OCI-LY7 (cell line): Measurements from ENCODE around the gene AUTS2. TPM values are rescaled to one million over a fixed set of nuclear protein-coding genes. Genes with fewer than 3 reads are reported as not detected.

Source experiments
- BruUV-seq: library from RNA; stranded (reverse); fragments of 400-500 nt; replicated peaks from 2 replicates; lab custom pipeline; 2021; lab: Mats Ljungman, UMichigan
- CTCF ChIA-PET: fragments of 300-600 bp; sonication (Branson Sonifier 250); formaldehyde crosslinking; loops from one replicate; lab custom pipeline; 2022; ENCODE audit warnings: antibody characterized with exemption; ENCODE audit not compliant: unreplicated experiment; lab: Charles Lee
- POLR2A ChIA-PET: fragments of 300-600 bp; sonication (Branson Sonifier 250); formaldehyde crosslinking; loops from one replicate; lab custom pipeline; 2022; ENCODE audit warnings: antibody characterized with exemption; lab: Charles Lee
- DNase-seq: peaks from one replicate; pipeline ENCODE4 v3.0.0-alpha.2; 2015; ENCODE audit warnings: low spot score
- H2AFZ ChIP-seq: fragments of 200-600 bp; sonication (generic), shearing (Covaris generic); 2 replicates; pipeline ENCODE4 v1.6.1; 2014; ENCODE audit warnings: mild to moderate bottlenecking, antibody characterized with exemption, low read length, moderate library complexity
- H3K27ac ChIP-seq: fragments of 200-600 bp; sonication (generic); 2 replicates; pipeline ENCODE4 v1.5.1; 2014; ENCODE audit warnings: mixed run types, low read depth, mild to moderate bottlenecking, moderate library complexity, low read length, inconsistent platforms; ENCODE audit not compliant: poor library complexity, severe bottlenecking
- H3K36me3 ChIP-seq: fragments of 200-600 bp; sonication (generic); 2 replicates; pipeline ENCODE4 v1.6.1; 2014; ENCODE audit warnings: mild to moderate bottlenecking, antibody characterized with exemption, low read length, moderate library complexity, mixed read lengths; ENCODE audit not compliant: insufficient read depth
- H3K4me1 ChIP-seq: fragments of 200-600 bp; sonication (generic); 2 replicates; pipeline ENCODE4 v1.5.1; 2014; ENCODE audit warnings: mild to moderate bottlenecking, low read length; ENCODE audit not compliant: insufficient read depth, poor library complexity, severe bottlenecking
- H3K4me2 ChIP-seq: fragments of 200-600 bp; sonication (generic); 2 replicates; pipeline ENCODE4 v1.6.1; 2014; ENCODE audit warnings: mild to moderate bottlenecking, low read length
- H3K4me3 ChIP-seq: fragments of 200-600 bp; sonication (generic); 2 replicates; pipeline ENCODE4 v1.5.1; 2014; ENCODE audit warnings: mild to moderate bottlenecking, low read depth, low read length; ENCODE audit not compliant: poor library complexity, severe bottlenecking
- H3K79me2 ChIP-seq: fragments of 200-600 bp; sonication (generic); 2 replicates; pipeline ENCODE4 v1.6.1; 2016; ENCODE audit warnings: low read depth, mild to moderate bottlenecking, low read length, moderate library complexity, mixed read lengths; ENCODE audit not compliant: insufficient read depth
- H3K9me2 ChIP-seq: fragments of 200-600 bp; sonication (generic); 2 replicates; pipeline ENCODE4 v1.6.1; 2016; ENCODE audit warnings: mild to moderate bottlenecking, low read length, mixed read lengths; ENCODE audit not compliant: insufficient read depth
- H3K9me3 ChIP-seq: fragments of 200-600 bp; sonication (generic); 2 replicates; pipeline ENCODE4 v1.6.1; 2014; ENCODE audit warnings: mild to moderate bottlenecking, mixed run types, low read length, mixed read lengths
- H4K20me1 ChIP-seq: fragments of 200-600 bp; sonication (generic); 2 replicates; pipeline ENCODE4 v1.6.1; 2014; ENCODE audit warnings: mild to moderate bottlenecking, antibody characterized with exemption, low read length, moderate library complexity, mixed read lengths; ENCODE audit not compliant: insufficient read depth
- EZH2phosphoT487 ChIP-seq: fragments of 200-600 bp; sonication (generic); IDR thresholded peaks from 2 replicates; pipeline ENCODE4 v1.6.1; 2018; ENCODE audit warnings: low read depth, borderline replicate concordance, mild to moderate bottlenecking, mixed run types, antibody characterized with exemption, low read length, moderate library complexity, mixed read lengths
- intact Hi-C: fragments of 100-400 bp; cut with micrococcal nuclease; formaldehyde crosslinking; loops from one replicate; pipeline ENCODE4 v1.10.0; 2022; ENCODE audit not compliant: unreplicated experiment
- total RNA-seq, 2 experiments: library from RNA; depleted of rRNA in 1 of 2; stranded (reverse); fragments of >200 nt in 1 of 2; shearing (Covaris generic) in 1 of 2; gene quantifications; 2 replicates each; pipeline ENCODE4 v1.2.3, GENCODE V29; 2014 to 2022
- TF ChIP-seq, protein P1 (sequence below): fragments of 200-600 bp; sonication (generic); conservative IDR thresholded peaks from 2 replicates; pipeline ENCODE4 v1.5.1; 2014; ENCODE audit warnings: mild to moderate bottlenecking, antibody characterized with exemption, low read length, moderate library complexity, mixed read lengths

The AUTS2 gene
- total RNA-seq, 2 experiments from 2014 or later = 37.9 to 78.5 TPM

DNA sequence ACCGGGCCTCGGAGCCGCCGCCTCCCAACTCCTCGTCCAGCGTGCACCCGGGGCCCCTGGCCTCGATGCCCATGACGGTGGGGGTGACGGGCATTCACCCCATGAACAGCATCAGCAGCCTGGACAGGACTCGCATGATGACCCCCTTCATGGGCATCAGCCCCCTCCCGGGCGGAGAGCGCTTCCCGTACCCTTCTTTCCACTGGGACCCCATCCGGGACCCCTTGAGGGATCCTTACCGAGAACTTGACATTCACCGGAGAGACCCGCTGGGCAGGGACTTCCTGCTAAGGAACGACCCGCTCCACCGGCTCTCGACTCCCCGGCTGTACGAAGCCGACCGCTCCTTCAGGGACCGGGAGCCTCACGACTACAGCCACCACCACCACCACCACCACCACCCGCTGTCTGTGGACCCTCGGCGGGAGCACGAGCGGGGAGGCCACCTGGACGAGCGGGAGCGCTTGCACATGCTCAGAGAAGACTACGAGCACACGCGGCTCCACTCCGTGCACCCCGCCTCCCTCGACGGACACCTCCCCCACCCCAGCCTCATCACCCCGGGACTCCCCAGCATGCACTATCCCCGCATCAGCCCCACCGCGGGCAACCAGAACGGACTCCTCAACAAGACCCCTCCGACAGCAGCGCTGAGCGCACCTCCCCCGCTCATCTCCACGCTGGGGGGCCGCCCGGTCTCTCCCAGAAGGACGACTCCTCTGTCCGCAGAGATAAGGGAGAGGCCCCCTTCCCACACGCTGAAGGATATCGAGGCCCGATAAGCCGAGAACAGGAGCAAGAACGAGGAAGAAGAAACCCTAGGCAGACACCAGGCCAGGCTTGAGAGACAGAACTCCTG lies 1192.2 kb downstream of the AUTS2 start:
- ChIA-PET CTCF (no interaction called here), POLR2A (interaction anchor here (0.7 kb wide), 1 partner anchor 39 kb away, joined by 3 read pairs; no protein-coding TSS in a partner anchor)
- intact Hi-C loops = no loop called here
- Histone ChIP-seq H4K20me1 (no peaks in the 10 kb centered on the region), H3K36me3 (peaks cover 42% of the 10 kb centered on the region), H3K27ac (no peak overlapping the region), H3K4me1 (no peaks in the 10 kb centered on the region), H3K9me3 (no peaks in the 10 kb centered on the region), H3K4me2 (no peak overlapping the region), H3K79me2 (no peaks in the 10 kb centered on the region), H3K9me2 (no peaks in the 10 kb centered on the region), H3K4me3 (no peak overlapping the region), H2AFZ (no peak overlapping the region)
- TF ChIP-seq, protein P1, sequence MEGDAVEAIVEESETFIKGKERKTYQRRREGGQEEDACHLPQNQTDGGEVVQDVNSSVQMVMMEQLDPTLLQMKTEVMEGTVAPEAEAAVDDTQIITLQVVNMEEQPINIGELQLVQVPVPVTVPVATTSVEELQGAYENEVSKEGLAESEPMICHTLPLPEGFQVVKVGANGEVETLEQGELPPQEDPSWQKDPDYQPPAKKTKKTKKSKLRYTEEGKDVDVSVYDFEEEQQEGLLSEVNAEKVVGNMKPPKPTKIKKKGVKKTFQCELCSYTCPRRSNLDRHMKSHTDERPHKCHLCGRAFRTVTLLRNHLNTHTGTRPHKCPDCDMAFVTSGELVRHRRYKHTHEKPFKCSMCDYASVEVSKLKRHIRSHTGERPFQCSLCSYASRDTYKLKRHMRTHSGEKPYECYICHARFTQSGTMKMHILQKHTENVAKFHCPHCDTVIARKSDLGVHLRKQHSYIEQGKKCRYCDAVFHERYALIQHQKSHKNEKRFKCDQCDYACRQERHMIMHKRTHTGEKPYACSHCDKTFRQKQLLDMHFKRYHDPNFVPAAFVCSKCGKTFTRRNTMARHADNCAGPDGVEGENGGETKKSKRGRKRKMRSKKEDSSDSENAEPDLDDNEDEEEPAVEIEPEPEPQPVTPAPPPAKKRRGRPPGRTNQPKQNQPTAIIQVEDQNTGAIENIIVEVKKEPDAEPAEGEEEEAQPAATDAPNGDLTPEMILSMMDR = no peak
- BruUV-seq = no TSS peak
- no peak for DNase-seq

DNA sequence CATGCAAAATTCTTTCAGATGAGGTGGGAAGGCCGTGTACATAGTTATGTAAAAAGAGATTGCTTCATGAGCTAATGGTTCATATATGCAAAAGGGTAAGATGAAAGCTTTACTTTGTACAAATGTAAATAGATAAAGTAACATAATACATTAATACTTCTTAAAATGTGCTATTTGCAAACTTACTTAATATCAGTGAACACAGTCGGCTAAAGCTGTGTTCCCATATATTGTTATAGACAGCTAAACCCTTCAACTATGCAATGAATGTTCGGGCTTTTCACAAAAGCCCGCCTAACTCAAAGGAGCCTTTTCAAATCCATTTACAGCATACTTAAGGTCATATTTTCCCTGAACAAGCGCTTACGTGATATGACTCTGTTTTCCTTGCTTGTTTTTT lies 1193.1 kb downstream of the AUTS2 start:
- TSS peak; percentile 49 for BruUV-seq
- ChIA-PET POLR2A (interaction anchor here (0.7 to 1.1 kb wide), 2 partner anchors 40 to 565 kb away, joined by 3 to 4 read pairs; no protein-coding TSS in a partner anchor), CTCF (no interaction called here)
- no peak for DNase-seq
- H3K9me3 ChIP-seq = no peaks in the 10 kb centered on the region
- H2AFZ ChIP-seq = no peak overlapping the region
- H3K9me2 ChIP-seq = no peaks in the 10 kb centered on the region
- H3K79me2 ChIP-seq = no peaks in the 10 kb centered on the region
- no peak overlapping the region for H3K27ac ChIP-seq
- no peaks in the 10 kb centered on the region for H3K4me1 ChIP-seq
- intact Hi-C loops = no loop called here
- H3K4me3 ChIP-seq = no peak overlapping the region
- no peak overlapping the region for H3K4me2 ChIP-seq
- TF ChIP-seq EZH2phosphoT487 = no peak
- TF ChIP-seq, protein P1 = no peak
- peaks cover 33% of the 10 kb centered on the region for H3K36me3 ChIP-seq
- H4K20me1 ChIP-seq = no peaks in the 10 kb centered on the region

DNA sequence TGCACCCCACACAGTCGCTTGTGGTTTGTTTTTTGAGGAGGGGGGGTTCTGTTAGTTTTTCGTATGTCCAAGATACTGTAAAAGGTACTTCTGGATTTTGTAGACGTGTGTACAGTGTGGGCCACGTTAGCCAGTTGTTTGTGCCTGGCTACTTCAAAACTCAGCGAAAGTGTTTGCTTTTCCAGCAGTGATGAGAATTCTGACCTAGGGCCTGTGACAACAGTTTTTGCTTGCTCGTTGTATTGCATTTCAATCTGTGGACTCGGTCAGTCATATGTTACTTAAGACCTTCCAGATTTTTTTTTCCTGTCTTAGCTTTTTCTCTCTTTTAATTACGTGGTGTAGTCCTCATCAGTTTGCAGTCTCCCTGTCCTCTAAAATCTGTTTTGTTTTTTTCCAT lies 1194.8 kb downstream of the AUTS2 start:
- intact Hi-C loops = no loop called here
- no peaks in the 10 kb centered on the region for H3K4me1 ChIP-seq
- H3K79me2 ChIP-seq = no peaks in the 10 kb centered on the region
- H3K36me3 ChIP-seq = peaks cover 19% of the 10 kb centered on the region; the same call in 1 of the 2 replicates
- H3K9me3 ChIP-seq = no peaks in the 10 kb centered on the region
- ChIA-PET CTCF (no interaction called here), POLR2A (interaction anchor here (1.5 kb wide), 1 partner anchor 9 kb away, joined by 3 read pairs; no protein-coding TSS in a partner anchor)
- TF ChIP-seq, protein P1 = no peak
- TF ChIP-seq EZH2phosphoT487 = no peak
- no TSS peak for BruUV-seq
- H2AFZ ChIP-seq = no peak overlapping the region
- no peaks in the 10 kb centered on the region for H3K9me2 ChIP-seq
- DNase-seq = no peak
- H3K4me2 ChIP-seq = no peak overlapping the region
- H3K4me3 ChIP-seq = no peak overlapping the region
- no peak overlapping the region for H3K27ac ChIP-seq
- H4K20me1 ChIP-seq = no peaks in the 10 kb centered on the region
